Ovary (tissue), 3 donors: ENCODE measurements around the gene C3orf20.

Experiments used
- EP300 ChIP-seq: sonication (generic); formaldehyde crosslinking; IDR thresholded peaks from one replicate; pipeline ENCODE4 v1.6.1; 2017; ENCODE audit warnings: antibody characterized with exemption
- POLR2A ChIP-seq: fragments of 450-650 bp; IDR thresholded peaks from one replicate; pipeline ENCODE4 v1.6.1; 2017; ENCODE audit warnings: antibody characterized with exemption, mild to moderate bottlenecking, moderate library complexity
- TF ChIP-seq, protein P1 (sequence below), 3 donors: fragments of 450-650 bp in 2 of 3; fragments of 200-600 bp in 1 of 3; IDR thresholded peaks; one replicate each; pipeline versions ENCODE4 v1.5.1 to v1.8.0; 2016 to 2022; ENCODE audit warnings: antibody characterized with exemption in 3 of 3, mild to moderate bottlenecking in 1 of 3
- donor health status: DM: no; HTN: no; CAD: no.

DNA sequence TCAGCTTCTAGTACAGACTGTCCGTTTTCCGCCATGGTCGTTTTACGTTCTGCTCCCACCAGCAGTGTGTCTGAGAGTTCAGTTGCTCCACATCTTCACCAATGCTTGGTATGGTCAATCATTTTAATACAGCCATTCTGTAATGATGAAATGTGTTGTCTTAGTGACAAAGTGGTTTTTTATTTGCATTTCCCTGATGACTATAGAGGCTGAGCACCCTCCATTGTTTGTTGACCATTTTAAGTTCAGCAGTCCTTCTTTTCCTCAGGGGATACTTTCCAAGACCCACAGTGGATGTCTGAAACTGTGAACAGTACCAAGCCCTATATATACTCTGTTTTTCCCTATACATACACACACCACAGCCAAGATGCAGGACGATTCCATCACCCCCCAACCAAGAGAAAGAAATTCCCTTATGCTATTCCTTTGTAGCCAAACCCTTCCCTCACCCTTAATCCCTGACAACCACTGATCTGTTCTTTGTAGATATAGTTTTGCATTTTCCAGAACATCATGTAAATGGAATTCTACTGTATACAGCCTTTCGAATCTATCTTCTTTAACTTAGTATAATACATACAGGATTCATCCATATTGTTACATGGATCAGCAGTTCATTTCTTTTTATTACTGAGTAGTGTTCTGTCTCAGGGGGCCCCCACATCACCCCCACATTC, 55.9 kb downstream of the C3orf20 start:
- no peak for TF ChIP-seq POLR2A
- TF ChIP-seq, protein P1, sequence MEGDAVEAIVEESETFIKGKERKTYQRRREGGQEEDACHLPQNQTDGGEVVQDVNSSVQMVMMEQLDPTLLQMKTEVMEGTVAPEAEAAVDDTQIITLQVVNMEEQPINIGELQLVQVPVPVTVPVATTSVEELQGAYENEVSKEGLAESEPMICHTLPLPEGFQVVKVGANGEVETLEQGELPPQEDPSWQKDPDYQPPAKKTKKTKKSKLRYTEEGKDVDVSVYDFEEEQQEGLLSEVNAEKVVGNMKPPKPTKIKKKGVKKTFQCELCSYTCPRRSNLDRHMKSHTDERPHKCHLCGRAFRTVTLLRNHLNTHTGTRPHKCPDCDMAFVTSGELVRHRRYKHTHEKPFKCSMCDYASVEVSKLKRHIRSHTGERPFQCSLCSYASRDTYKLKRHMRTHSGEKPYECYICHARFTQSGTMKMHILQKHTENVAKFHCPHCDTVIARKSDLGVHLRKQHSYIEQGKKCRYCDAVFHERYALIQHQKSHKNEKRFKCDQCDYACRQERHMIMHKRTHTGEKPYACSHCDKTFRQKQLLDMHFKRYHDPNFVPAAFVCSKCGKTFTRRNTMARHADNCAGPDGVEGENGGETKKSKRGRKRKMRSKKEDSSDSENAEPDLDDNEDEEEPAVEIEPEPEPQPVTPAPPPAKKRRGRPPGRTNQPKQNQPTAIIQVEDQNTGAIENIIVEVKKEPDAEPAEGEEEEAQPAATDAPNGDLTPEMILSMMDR (IDR thresholded peaks at IDR 0.05) = no peak
- no peak for TF ChIP-seq EP300
